Measurements from ENCODE around the gene CDKN1C. TPM values are rescaled to one million over a fixed set of nuclear protein-coding genes. Genes with fewer than 3 reads are reported as not detected.

Gene CDKN1C
- total RNA-seq, 4 donors from 2014 or later, result 153 to 349 (median 186) TPM

DNA sequence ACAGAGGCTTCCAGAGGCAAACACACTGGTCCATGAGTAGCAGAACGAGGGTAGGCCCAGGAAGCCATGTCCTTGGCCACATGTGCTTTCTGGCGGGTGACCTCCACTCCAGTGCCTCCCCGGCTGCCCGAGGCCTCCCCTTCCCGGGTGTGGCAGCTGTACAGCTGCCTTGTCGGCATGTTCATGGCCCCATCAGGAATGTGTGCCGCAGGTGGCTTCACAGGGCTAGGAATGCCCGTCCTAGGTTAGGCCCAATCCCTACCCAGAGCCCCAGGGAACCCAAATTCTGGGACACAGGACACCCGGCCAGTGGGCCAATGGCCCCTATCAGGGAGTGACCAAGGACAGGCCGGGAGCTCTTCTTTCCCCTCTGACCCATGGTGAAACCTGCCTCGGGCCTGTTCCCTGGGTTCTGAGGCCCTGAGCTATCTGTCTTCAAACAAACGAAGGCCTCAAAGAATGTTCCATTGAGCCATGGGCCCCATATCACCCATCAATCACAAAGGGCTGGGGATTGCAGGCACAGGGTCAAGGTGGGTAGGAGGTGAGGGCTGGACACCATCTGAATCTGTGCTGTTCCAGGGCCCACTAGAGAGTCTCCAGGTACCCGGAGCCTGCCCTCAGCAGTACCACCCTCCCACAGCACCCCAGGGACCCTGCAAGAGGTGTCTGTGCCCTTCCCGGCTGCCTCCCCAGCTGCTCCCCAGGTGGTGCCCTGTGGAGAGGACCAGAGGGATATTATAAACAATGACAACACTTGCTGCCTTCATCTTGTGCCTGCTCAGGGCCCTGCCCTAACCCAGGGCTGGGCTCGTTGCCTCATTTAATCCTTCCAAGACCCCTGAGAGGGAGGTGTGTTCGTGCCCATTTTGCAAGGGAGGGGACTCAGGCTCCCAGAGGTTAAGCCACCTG is 4.0 kb upstream of the CDKN1C start:
- TF ChIP-seq CTCF (IDR thresholded peaks at IDR 0.05) (no peak), EP300 (IDR thresholded peaks at IDR 0.05) (no peak), POLR2AphosphoS5 (IDR thresholded peaks at IDR 0.05) (no peak), POLR2A (IDR thresholded peaks at IDR 0.05; ENCODE audit: low read depth) (no peak)
- H3K4me1 ChIP-seq, result peaks cover 47 to 68% (median 55%) of the 10 kb centered on the region in 4 donors
- no peaks in the 10 kb centered on the region for H3K27me3 ChIP-seq
- no peaks in the 10 kb centered on the region for H3K36me3 ChIP-seq
- no peak for DNase-seq (ENCODE audit: extremely low spot score)
- H3K4me3 ChIP-seq, result no peak overlapping the region
- 81% methylated on average over 14 of the region's 16 CpGs for WGBS
- intact Hi-C loops (cut with DNase I), result loop anchor here (5.0 kb wide), 1 partner anchor 462 kb away; no protein-coding TSS in a partner anchor
- H3K27ac ChIP-seq (replicated peaks in 1 of 4), result peak overlapping the region; percentile 60 to 83 (median 73)
- no peaks in the 10 kb centered on the region for H3K9me3 ChIP-seq

DNA sequence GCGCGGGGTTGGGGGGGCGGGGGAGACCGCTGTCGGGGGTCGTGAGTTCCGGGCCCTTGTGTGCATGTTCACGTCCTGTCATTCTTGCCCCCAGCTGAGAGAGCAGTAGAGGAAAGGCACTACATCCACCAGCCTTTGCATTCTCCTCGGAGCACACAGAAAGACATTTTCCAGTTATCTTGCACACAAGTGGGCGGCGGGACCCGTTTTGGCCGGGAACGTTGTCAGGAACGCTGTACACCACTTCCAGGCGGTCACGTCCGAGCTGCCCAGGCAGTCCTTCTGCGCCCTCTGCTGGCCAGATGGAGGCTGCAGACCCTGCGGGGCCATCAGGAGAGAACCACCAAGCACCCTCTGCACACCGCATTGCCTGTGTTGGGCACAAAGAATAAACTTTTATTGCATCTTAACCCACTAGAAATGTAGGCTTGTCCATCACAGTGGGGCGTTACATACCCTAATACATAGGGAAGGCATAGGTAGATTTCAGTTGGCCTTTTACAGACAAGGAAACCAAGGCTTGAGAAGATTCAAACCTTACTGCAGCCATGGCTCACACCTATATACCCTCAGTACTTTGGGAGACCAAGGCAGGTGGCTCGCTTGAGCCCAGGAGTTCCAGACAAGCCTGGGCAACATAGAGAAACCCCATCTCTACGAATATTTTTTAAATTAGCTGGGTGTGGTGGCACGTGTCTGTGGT is 2.8 kb upstream of the CDKN1C start:
- WGBS, result 25% methylated on average over 23 of the region's 25 CpGs

DNA sequence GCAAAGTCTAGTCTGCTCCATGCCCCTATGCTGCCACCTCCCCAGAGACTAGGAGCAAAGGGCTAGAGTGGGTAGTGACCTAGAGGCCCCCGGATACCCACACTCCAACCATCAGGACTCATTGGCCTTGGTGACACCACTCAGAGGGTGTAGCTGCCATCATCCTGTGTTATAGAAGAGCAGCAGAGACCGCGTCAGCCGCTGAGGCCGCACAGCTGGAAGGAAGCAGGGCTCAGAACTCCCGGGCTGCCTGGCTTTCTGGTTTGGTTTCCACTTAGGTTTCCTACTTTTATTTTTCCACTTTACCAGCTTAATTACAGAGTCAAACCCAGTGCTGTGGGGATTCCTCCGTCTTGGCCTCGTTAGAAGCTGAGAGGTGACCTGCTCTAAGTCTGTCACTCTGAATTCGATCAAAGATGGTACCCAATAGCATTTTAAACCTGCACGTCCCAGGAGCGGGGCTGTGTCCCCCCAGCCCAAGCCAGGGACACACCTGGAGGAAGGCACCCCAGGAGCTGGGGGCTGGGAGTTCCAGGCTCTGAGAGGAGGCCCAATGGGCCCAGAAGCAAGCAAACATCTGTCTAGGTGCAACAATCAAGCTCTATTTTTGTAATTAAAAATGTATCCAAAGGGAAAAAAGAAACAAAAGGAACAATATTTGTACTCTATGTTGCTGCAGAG is 2.1 kb upstream of the CDKN1C start:
- no peak for DNase-seq (ENCODE audit: extremely low spot score)
- intact Hi-C loops (cut with DNase I), result loop anchor here (1.0 to 5.0 kb wide), 2 partner anchors 355 to 460 kb away; no protein-coding TSS in a partner anchor

More for the DNA sequence above, 2.8 kb upstream of the CDKN1C start:
- Histone ChIP-seq H3K4me1 (peaks cover 47 to 73% (median 57%) of the 10 kb centered on the region in 4 donors), H3K36me3 (no peaks in the 10 kb centered on the region), H3K27me3 (no peaks in the 10 kb centered on the region), H3K27ac (replicated peaks in 1 of 4) (peak overlapping the region; percentile 91 to 94 (median 91)), H3K9me3 (no peaks in the 10 kb centered on the region), H3K4me3 (no peak overlapping the region)
- intact Hi-C loops (cut with DNase I), result loop anchor here (1.0 to 5.0 kb wide), 2 partner anchors 356 to 461 kb away; no protein-coding TSS in a partner anchor
- DNase-seq (ENCODE audit: extremely low spot score), result peak; percentile 97
- peak; percentile 49 to 69 for TF ChIP-seq POLR2AphosphoS5 (IDR thresholded peaks at IDR 0.05)
- TF ChIP-seq POLR2A (IDR thresholded peaks at IDR 0.05; ENCODE audit: low read depth), result no peak
- TF ChIP-seq CTCF (IDR thresholded peaks at IDR 0.05), result peak; percentile 99 to 100 (median 99)

More for the DNA sequence above, 2.1 kb upstream of the CDKN1C start:
- Histone ChIP-seq H3K27me3 (no peaks in the 10 kb centered on the region), H3K4me1 (peaks cover 49 to 76% (median 62%) of the 10 kb centered on the region in 4 donors), H3K4me3 (no peak overlapping the region), H3K36me3 (peaks cover 0 to 5% (median 0%) of the 10 kb centered on the region in 4 donors), H3K27ac (replicated peaks in 1 of 4) (peak overlapping the region; percentile 91 to 94 (median 91)), H3K9me3 (no peaks in the 10 kb centered on the region)
- 76% methylated on average over 11 of the region's 11 CpGs for WGBS
- TF ChIP-seq POLR2A (IDR thresholded peaks at IDR 0.05; ENCODE audit: low read depth) (no peak), EP300 (IDR thresholded peaks at IDR 0.05) (no peak), CTCF (IDR thresholded peaks at IDR 0.05) (no peak), POLR2AphosphoS5 (IDR thresholded peaks at IDR 0.05) (no peak)
